Activated CD8-positive, alpha-beta T cell treated with anti-CD3 and anti-CD28 coated beads, Interleukin-2, amount 10 ng/mL, durations not matched to agents 7 days and 5 days (primary cell): ENCODE measurements around the gene PCGF6. TPM values are rescaled to one million over a fixed set of nuclear protein-coding genes. Genes with fewer than 3 reads are reported as not detected.

Experiments used
- ATAC-seq: fragments of 150-1000 bp; cut with Tn5 transposase; one replicate; pipeline ENCODE4 v1.10.0; 2021; ENCODE audit warnings: moderate library complexity
- CTCF ChIA-PET: fragments of 350-600 bp; sonication (Branson Sonifier 250); formaldehyde crosslinking; loops from one replicate; lab custom pipeline; 2021; ENCODE audit warnings: antibody characterized with exemption; lab: Charles Lee
- POLR2A ChIA-PET: fragments of 350-600 bp; sonication (Branson Sonifier 250); formaldehyde crosslinking; loops from one replicate; lab custom pipeline; 2021; ENCODE audit warnings: antibody characterized with exemption; lab: Charles Lee
- DNase-seq: peaks from one replicate; pipeline ENCODE4 v3.0.0-alpha.2; 2020
- H3K27ac Mint-ChIP-seq: one replicate; pipeline ENCODE4 v1.8.0; 2021; ENCODE audit warnings: mild to moderate bottlenecking, mixed read lengths
- H3K27me3 Mint-ChIP-seq: one replicate; pipeline ENCODE4 v1.8.0; 2021; ENCODE audit warnings: low read depth, mixed read lengths
- H3K36me3 Mint-ChIP-seq: one replicate; pipeline ENCODE4 v1.8.0; 2021; ENCODE audit warnings: low read depth, mixed read lengths
- H3K4me1 Mint-ChIP-seq: one replicate; pipeline ENCODE4 v1.8.0; 2021; ENCODE audit warnings: low read depth, mixed read lengths
- H3K4me3 Mint-ChIP-seq: one replicate; pipeline ENCODE4 v1.8.0; 2021; ENCODE audit warnings: mild to moderate bottlenecking, mixed read lengths
- H3K9me3 Mint-ChIP-seq: one replicate; pipeline ENCODE4 v1.8.0; 2022; ENCODE audit warnings: mixed read lengths; ENCODE audit not compliant: insufficient read depth
- total RNA-seq, 2 experiments: library from RNA; stranded (reverse); gene quantifications; one replicate each; pipeline ENCODE4 v1.2.3, GENCODE V29; 2021

Gene PCGF6
- total RNA-seq, 2 experiments from 2014 or later = 14.9 to 17.2 TPM

GRCh38 chr10:103310197-103310596 lies 40.7 kb downstream of the PCGF6 start:
- ATAC-seq = no peak
- H3K27me3 Mint-ChIP-seq = no peaks in the 10 kb centered on the region
- ChIA-PET POLR2A (no interaction called here), CTCF (interaction anchor here (2.1 kb wide), 1 partner anchor 24 kb away, joined by 6 read pairs; no protein-coding TSS in a partner anchor)
- H3K4me3 Mint-ChIP-seq = no peak overlapping the region
- no peak for DNase-seq
- H3K27ac Mint-ChIP-seq = no peak overlapping the region
- H3K36me3 Mint-ChIP-seq = peaks cover 36% of the 10 kb centered on the region
- H3K4me1 Mint-ChIP-seq = no peaks in the 10 kb centered on the region
- no peaks in the 10 kb centered on the region for H3K9me3 Mint-ChIP-seq

DNA sequence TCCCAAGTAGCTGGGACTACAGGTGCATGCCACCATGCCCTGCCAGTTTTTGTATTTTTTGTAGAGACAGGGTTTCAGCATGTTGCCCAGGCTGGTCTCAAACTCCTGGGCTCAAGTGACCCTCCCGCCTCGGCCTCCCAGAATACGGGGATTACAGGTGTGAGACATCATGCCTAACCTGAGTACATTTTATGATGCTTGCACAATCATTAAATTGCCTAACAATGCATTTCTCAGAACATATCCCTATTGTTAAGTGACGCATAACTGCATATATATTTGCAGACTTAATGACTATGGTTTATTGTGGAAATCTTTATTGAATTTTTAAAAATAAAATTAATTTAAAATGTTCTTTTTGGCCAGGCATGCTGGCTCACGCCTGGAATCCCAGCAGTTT lies 43.3 kb downstream of the PCGF6 start:
- CTCF ChIA-PET = no interaction called here
- POLR2A ChIA-PET = no interaction called here

DNA sequence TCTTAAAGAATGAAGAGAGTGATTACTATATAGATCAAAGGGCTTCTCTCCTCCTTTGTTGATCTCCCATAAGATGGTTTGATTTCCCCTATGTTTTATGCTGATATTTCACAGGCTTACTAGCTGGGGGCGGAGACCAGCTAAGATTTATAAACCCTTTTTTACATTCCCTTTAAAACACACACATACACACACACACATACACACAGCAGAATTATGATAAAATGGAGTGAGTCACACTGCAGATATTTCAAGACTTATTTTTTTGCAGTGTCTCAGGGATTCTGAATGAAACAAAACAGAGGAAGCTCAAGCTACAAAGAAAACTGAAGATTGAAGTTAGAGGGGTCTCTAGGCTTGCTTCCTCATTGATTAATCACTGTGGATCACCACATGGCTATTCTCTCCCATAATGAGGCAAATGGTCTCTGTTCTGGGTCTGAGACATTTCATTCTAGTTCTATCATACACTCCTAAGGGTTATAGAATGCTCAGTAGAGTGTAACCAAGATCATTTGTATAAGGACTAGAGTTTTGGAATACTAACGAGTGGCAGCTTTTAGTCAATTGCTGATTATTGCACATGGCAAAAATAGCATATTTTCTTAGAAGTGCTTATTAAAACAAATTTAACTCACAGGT lies 55.4 kb downstream of the PCGF6 start:
- Mint-ChIP-seq H3K4me3 (no peak overlapping the region), H3K27ac (no peak overlapping the region), H3K27me3 (peaks cover 6% of the 10 kb centered on the region), H3K9me3 (no peaks in the 10 kb centered on the region), H3K36me3 (no peaks in the 10 kb centered on the region), H3K4me1 (no peaks in the 10 kb centered on the region)
- POLR2A ChIA-PET = no interaction called here
- ATAC-seq (no peak), DNase-seq (no peak)
- CTCF ChIA-PET = no interaction called here

More for the DNA sequence above, 43.3 kb downstream of the PCGF6 start:
- H3K4me3 Mint-ChIP-seq = no peak overlapping the region
- no peaks in the 10 kb centered on the region for H3K9me3 Mint-ChIP-seq
- H3K4me1 Mint-ChIP-seq = no peaks in the 10 kb centered on the region
- ATAC-seq (no peak), DNase-seq (no peak)
- peaks cover 35% of the 10 kb centered on the region for H3K36me3 Mint-ChIP-seq
- H3K27me3 Mint-ChIP-seq = no peaks in the 10 kb centered on the region
- no peak overlapping the region for H3K27ac Mint-ChIP-seq

GRCh38 chr10:103291588-103291987 lies 59.4 kb downstream of the PCGF6 start:
- POLR2A ChIA-PET = no interaction called here
- DNase-seq (no peak), ATAC-seq (no peak)
- Mint-ChIP-seq H3K9me3 (no peaks in the 10 kb centered on the region), H3K27ac (no peak overlapping the region), H3K27me3 (peaks cover 17% of the 10 kb centered on the region), H3K4me3 (no peak overlapping the region), H3K4me1 (no peaks in the 10 kb centered on the region), H3K36me3 (no peaks in the 10 kb centered on the region)
- CTCF ChIA-PET = interaction anchor here (1.0 kb wide), 1 partner anchor 10 kb away, joined by 3 read pairs; no protein-coding TSS in a partner anchor

DNA sequence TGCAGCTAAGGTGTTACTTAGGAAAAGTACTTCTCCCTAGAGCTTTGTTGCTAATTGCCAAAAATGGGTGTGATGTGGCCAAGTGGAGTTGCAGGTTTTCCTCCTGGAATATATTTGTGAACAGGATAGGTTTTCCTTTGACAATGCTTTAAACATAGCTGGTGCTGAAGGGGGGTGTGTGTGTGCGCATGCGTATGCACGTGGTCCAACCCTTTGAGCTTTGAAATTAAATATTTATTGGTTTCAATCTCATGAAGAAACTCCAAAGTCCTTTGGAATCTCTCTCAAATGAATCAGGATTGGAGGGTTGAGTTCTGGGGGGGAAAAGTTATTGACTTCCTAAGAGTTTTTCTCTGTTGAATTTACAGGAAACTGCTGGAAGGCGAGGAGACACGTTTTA lies 62.9 kb downstream of the PCGF6 start:
- ChIA-PET POLR2A (no interaction called here), CTCF (interaction anchor here (1.9 kb wide), 1 partner anchor 62 kb away, joined by 4 read pairs; the partner anchor contains the start of gene PCGF6)
- DNase-seq = no peak
- Mint-ChIP-seq H3K27me3 (peaks cover 19% of the 10 kb centered on the region), H3K36me3 (no peaks in the 10 kb centered on the region), H3K9me3 (no peaks in the 10 kb centered on the region), H3K4me3 (no peak overlapping the region), H3K27ac (no peak overlapping the region), H3K4me1 (no peaks in the 10 kb centered on the region)
- ATAC-seq = no peak

GRCh38 chr10:103284170-103284569 lies 66.8 kb downstream of the PCGF6 start:
- Mint-ChIP-seq H3K9me3 (no peaks in the 10 kb centered on the region), H3K27ac (no peak overlapping the region), H3K27me3 (peaks cover 44% of the 10 kb centered on the region), H3K4me1 (no peaks in the 10 kb centered on the region), H3K4me3 (no peak overlapping the region), H3K36me3 (no peaks in the 10 kb centered on the region)
- ATAC-seq (no peak), DNase-seq (no peak)
- CTCF ChIA-PET = no interaction called here
- POLR2A ChIA-PET = no interaction called here

DNA sequence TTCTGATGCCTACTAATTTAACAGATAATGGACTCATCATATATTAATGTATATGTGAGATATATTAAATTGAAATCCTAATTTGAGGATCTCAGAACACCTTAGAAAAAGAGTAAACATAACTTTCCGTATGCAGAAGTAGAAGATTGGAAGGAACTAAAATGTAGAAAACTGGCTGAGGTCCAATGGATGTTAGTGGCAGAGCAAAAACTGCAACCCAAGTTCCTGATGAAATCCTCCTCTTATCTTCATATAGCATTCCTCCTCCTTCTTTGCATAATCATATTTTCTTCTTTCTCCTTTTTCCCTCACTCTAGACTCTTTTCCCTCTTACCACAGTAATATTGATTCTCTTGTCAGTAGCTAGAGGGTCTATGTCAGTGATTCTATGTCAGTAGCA lies 68.0 kb downstream of the PCGF6 start:
- ATAC-seq = no peak
- Mint-ChIP-seq H3K4me3 (no peak overlapping the region), H3K27me3 (peaks cover 45% of the 10 kb centered on the region), H3K36me3 (peaks cover 2% of the 10 kb centered on the region), H3K27ac (no peak overlapping the region), H3K9me3 (no peaks in the 10 kb centered on the region), H3K4me1 (peaks cover 8% of the 10 kb centered on the region)
- ChIA-PET CTCF (no interaction called here), POLR2A (no interaction called here)
- no peak for DNase-seq

DNA sequence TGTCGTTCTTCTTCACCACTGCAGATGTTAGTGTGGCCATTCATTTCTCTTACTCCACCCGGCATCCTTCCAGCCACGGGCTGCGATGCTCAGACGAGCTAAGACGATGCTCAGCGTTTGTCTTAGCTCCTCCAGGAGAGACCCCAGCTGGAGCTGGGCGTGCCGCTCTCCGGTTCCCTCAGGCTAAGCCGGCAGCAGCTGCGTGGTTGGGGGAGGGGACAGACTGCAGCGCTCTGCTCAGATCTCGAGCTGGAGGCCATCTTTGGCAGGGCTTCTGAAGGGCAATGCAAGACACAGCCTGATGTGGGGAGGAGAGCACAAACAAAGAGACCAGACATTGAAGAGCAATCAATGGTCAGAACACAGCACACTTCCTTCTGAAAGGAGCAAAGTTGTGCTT lies 69.2 kb downstream of the PCGF6 start:
- Mint-ChIP-seq H3K27me3 (peaks cover 53% of the 10 kb centered on the region), H3K9me3 (no peaks in the 10 kb centered on the region), H3K27ac (no peak overlapping the region), H3K36me3 (peaks cover 2% of the 10 kb centered on the region), H3K4me3 (no peak overlapping the region), H3K4me1 (peaks cover 14% of the 10 kb centered on the region)
- POLR2A ChIA-PET = no interaction called here
- CTCF ChIA-PET = no interaction called here
- ATAC-seq (no peak), DNase-seq (no peak)

DNA sequence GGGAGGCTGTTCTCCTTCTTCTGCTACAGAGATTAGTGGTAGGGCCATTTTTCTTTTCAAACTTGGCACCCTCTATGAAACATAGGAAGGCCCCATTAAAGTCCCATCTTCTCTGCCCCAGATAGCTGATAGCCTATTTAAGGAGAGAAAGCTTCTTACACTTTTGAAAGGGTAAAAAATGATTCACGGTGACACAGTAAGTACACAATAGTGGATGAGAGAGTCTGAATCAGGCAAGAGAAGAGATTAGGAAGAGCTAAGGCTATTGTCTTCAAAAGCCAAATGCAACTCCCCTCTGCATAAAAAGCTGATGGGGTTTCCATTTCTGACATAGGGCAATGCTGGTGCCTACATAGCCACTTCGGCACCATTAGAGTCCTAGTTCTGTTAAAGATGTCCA lies 70.4 kb downstream of the PCGF6 start:
- Mint-ChIP-seq H3K27ac (no peak overlapping the region), H3K27me3 (peaks cover 64% of the 10 kb centered on the region), H3K4me3 (no peak overlapping the region), H3K9me3 (no peaks in the 10 kb centered on the region), H3K4me1 (peaks cover 19% of the 10 kb centered on the region), H3K36me3 (peaks cover 2% of the 10 kb centered on the region)
- ChIA-PET CTCF (no interaction called here), POLR2A (no interaction called here)
- no peak for ATAC-seq
- no peak for DNase-seq

DNA sequence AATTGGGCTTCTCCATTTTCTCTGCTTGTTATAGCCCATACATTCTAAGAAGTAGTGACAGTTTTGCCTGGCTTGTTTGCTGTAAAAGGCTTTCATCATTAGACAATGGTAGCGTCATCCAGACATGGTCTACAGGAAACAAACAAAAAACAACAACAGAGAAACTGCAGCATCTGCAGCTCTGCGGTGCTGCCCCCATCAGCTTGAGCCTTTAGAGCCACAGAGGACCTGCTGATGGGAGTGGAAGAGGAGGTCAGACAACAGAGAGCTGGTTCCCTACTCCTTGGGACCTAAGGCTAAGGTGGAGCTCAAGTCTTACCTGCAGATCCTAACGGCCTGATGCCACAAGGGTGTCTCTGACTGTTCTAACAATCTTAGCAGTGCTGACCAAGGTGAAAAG lies 70.9 kb downstream of the PCGF6 start:
- no peak for DNase-seq
- ChIA-PET CTCF (no interaction called here), POLR2A (no interaction called here)
- no peak overlapping the region for H3K4me3 Mint-ChIP-seq
- H3K27me3 Mint-ChIP-seq = peaks cover 68% of the 10 kb centered on the region
- peaks cover 2% of the 10 kb centered on the region for H3K36me3 Mint-ChIP-seq
- no peak overlapping the region for H3K27ac Mint-ChIP-seq
- peaks cover 19% of the 10 kb centered on the region for H3K4me1 Mint-ChIP-seq
- no peak for ATAC-seq
- no peaks in the 10 kb centered on the region for H3K9me3 Mint-ChIP-seq

- CTCF ChIA-PET = interaction anchor here (1.0 kb wide), 1 partner anchor 34 kb away, joined by 3 read pairs; no protein-coding TSS in a partner anchor
- ATAC-seq (no peak), DNase-seq (peak; percentile 67)
- POLR2A ChIA-PET = no interaction called here
- no peaks in the 10 kb centered on the region for H3K9me3 Mint-ChIP-seq
- peaks cover 68% of the 10 kb centered on the region for H3K27me3 Mint-ChIP-seq
- peak overlapping the region; percentile 60 for H3K27ac Mint-ChIP-seq
- peak overlapping the region; percentile 30 for H3K4me3 Mint-ChIP-seq
- peaks cover 2% of the 10 kb centered on the region for H3K36me3 Mint-ChIP-seq
- H3K4me1 Mint-ChIP-seq = peaks cover 19% of the 10 kb centered on the region
Measured at GRCh38 chr10:103278862-103279298, 72.1 kb downstream of the PCGF6 start.

GRCh38 chr10:103278537-103278823 lies 72.5 kb downstream of the PCGF6 start:
- CTCF ChIA-PET = no interaction called here
- Mint-ChIP-seq H3K4me1 (peaks cover 19% of the 10 kb centered on the region), H3K4me3 (peak overlapping the region; percentile 30), H3K27me3 (peaks cover 68% of the 10 kb centered on the region), H3K27ac (peak overlapping the region; percentile 60), H3K36me3 (peaks cover 2% of the 10 kb centered on the region), H3K9me3 (no peaks in the 10 kb centered on the region)
- POLR2A ChIA-PET = no interaction called here
- no peak for ATAC-seq
- DNase-seq = no peak
